IMR-90 (cell line): ENCODE data around the gene KIAA1328. TPM values are rescaled to one million over a fixed set of nuclear protein-coding genes. Genes with fewer than 3 reads are reported as not detected.

ENCODE experiments used
- ATAC-seq: fragments of 200-7000 bp; cut with Tn5 transposase; 2 replicates; pipeline ENCODE4 v1.9.1; 2020; ENCODE audit warnings: low read depth, mild to moderate bottlenecking, moderate library complexity
- BruUV-seq: library from RNA; stranded (reverse); fragments of 400-500 nt; replicated peaks from 2 replicates; lab custom pipeline; 2021; lab: Mats Ljungman, UMichigan
- CTCF ChIA-PET: fragments of 300-600 bp; formaldehyde crosslinking; extraction: SDS; loops from one replicate; lab custom pipeline; 2021; ENCODE audit warnings: antibody characterized with exemption; lab: Yijun Ruan, JAX
- POLR2A ChIA-PET: fragments of 300-600 bp; sonication (Branson Sonifier 250); formaldehyde crosslinking; loops from one replicate; lab custom pipeline; 2022; ENCODE audit warnings: antibody characterized with exemption; ENCODE audit not compliant: unreplicated experiment; lab: Charles Lee
- DNase-seq: peaks from one replicate; pipeline ENCODE4 v3.0.0; 2013
- H2AFZ ChIP-seq: replicated peaks from 2 replicates; pipeline ENCODE3; 2013; ENCODE audit warnings: low read length, mild to moderate bottlenecking; ENCODE audit not compliant: poor library complexity
- H2AK5ac ChIP-seq: 2 replicates; pipeline ENCODE4 v1.6.1; 2013; ENCODE audit warnings: low read depth, low read length, inconsistent platforms
- H2AK9ac ChIP-seq: replicated peaks from 2 replicates; pipeline ENCODE3; 2013; ENCODE audit warnings: mild to moderate bottlenecking, low read depth, low read length, moderate library complexity; ENCODE audit not compliant: poor library complexity
- H2BK120ac ChIP-seq: 2 replicates; pipeline ENCODE4 v1.6.1; 2013; ENCODE audit warnings: low read depth, low read length, inconsistent platforms
- H2BK15ac ChIP-seq: 3 replicates; pipeline ENCODE4 v1.6.1; 2013; ENCODE audit warnings: low read depth, low read length, inconsistent platforms
- H2BK20ac ChIP-seq: 2 replicates; pipeline ENCODE4 v1.6.1; 2013; ENCODE audit warnings: low read depth, mild to moderate bottlenecking, inconsistent platforms, low read length, moderate library complexity
- H2BK5ac ChIP-seq: 2 replicates; pipeline ENCODE4 v1.6.1; 2013; ENCODE audit warnings: mild to moderate bottlenecking, low read depth, low read length, inconsistent platforms; ENCODE audit not compliant: poor library complexity, severe bottlenecking
- H3K14ac ChIP-seq: replicated peaks from 2 replicates; pipeline ENCODE4 v1.6.1; 2013; ENCODE audit warnings: low read depth, low read length, inconsistent platforms
- H3K18ac ChIP-seq: 2 replicates; pipeline ENCODE4 v1.6.1; 2013; ENCODE audit warnings: low read depth, low read length, control low read depth
- H3K23ac ChIP-seq: 2 replicates; pipeline ENCODE4 v1.6.1; 2013; ENCODE audit warnings: low read depth, low read length, inconsistent platforms
- H3K27ac ChIP-seq: 2 replicates; pipeline ENCODE4 v1.5.1; 2013; ENCODE audit warnings: mild to moderate bottlenecking, control low read depth, low read length; ENCODE audit not compliant: insufficient read depth
- H3K27me3 ChIP-seq: 2 replicates; pipeline ENCODE4 v1.6.1; 2013; ENCODE audit warnings: low read length; ENCODE audit not compliant: control insufficient read depth, insufficient read depth
- H3K36me3 ChIP-seq: 2 replicates; pipeline ENCODE4 v1.6.1; 2013; ENCODE audit warnings: low read length, mixed read lengths; ENCODE audit not compliant: control insufficient read depth, insufficient read depth
- H3K4ac ChIP-seq: 2 replicates; pipeline ENCODE4 v1.6.1; 2013; ENCODE audit warnings: low read depth, low read length, inconsistent platforms
- H3K4me1 ChIP-seq: 2 replicates; pipeline ENCODE4 v1.6.1; 2013; ENCODE audit warnings: low read length, mixed read lengths; ENCODE audit not compliant: control insufficient read depth, insufficient read depth
- H3K4me2 ChIP-seq: 2 replicates; pipeline ENCODE4 v1.6.1; 2013; ENCODE audit warnings: low read depth, mild to moderate bottlenecking, control low read depth, low read length, moderate library complexity
- H3K4me3 ChIP-seq: 2 replicates; pipeline ENCODE4 v1.5.1; 2013; ENCODE audit warnings: low read depth, mild to moderate bottlenecking, control low read depth, low read length, moderate library complexity; ENCODE audit not compliant: insufficient read depth
- H3K56ac ChIP-seq: 2 replicates; pipeline ENCODE4 v1.6.1; 2013; ENCODE audit warnings: low read length, inconsistent platforms; ENCODE audit not compliant: insufficient read depth; ENCODE audit errors: extremely low read depth
- H3K79me1 ChIP-seq, 2 experiments: 2 replicates each; pipeline ENCODE4 v1.6.1; 2013; ENCODE audit warnings: low read length in 2 of 2, inconsistent platforms in 1 of 2, low read depth in 1 of 2
- H3K9ac ChIP-seq: 2 replicates; pipeline ENCODE4 v1.6.1; 2013; ENCODE audit warnings: low read depth, low read length, control low read depth
- H3K9me1 ChIP-seq: 2 replicates; pipeline ENCODE4 v1.6.1; 2013; ENCODE audit warnings: low read length, inconsistent platforms; ENCODE audit not compliant: insufficient read depth
- H3K9me3 ChIP-seq: 2 replicates; pipeline ENCODE4 v1.6.1; 2013; ENCODE audit warnings: low read length; ENCODE audit not compliant: control insufficient read depth, insufficient read depth
- H4K20me1 ChIP-seq: 2 replicates; pipeline ENCODE4 v1.6.1; 2013; ENCODE audit warnings: low read length, inconsistent platforms; ENCODE audit not compliant: insufficient read depth
- H4K5ac ChIP-seq: 2 replicates; pipeline ENCODE4 v1.6.1; 2013; ENCODE audit warnings: mild to moderate bottlenecking, low read depth, low read length, control low read depth
- H4K8ac ChIP-seq, 2 experiments: 2 replicates each; pipeline ENCODE4 v1.6.1; 2013; ENCODE audit warnings: low read depth in 2 of 2, low read length in 2 of 2, control low read depth in 1 of 2, inconsistent platforms in 1 of 2
- H4K91ac ChIP-seq: 2 replicates; pipeline ENCODE4 v1.6.1; 2013; ENCODE audit warnings: low read depth, low read length, inconsistent platforms; ENCODE audit not compliant: insufficient read depth
- BHLHE40 ChIP-seq: fragments of 150-350 bp; IDR thresholded peaks from 2 replicates; pipeline ENCODE4 v1.6.1; 2016; ENCODE audit warnings: mild to moderate bottlenecking, low read depth, low read length
- CEBPB ChIP-seq: IDR thresholded peaks from 2 replicates; pipeline ENCODE4 v1.6.1; 2012; ENCODE audit warnings: low read depth, low read length, improper control_type of control experiment
- CHD1 ChIP-seq: IDR thresholded peaks from 2 replicates; pipeline ENCODE4 v1.6.1; 2012; ENCODE audit warnings: low read depth, low read length, improper control_type of control experiment
- CTCF ChIP-seq: conservative IDR thresholded peaks from 2 replicates; pipeline ENCODE4 v1.5.1; 2012; ENCODE audit warnings: mild to moderate bottlenecking, low read depth, low read length, improper control_type of control experiment
- ELK1 ChIP-seq: fragments of 150-350 bp; IDR thresholded peaks from 2 replicates; pipeline ENCODE4 v1.6.1; 2016; ENCODE audit warnings: low read depth, mild to moderate bottlenecking, low read length, moderate library complexity, borderline replicate concordance
- FOS ChIP-seq: fragments of 150-350 bp; IDR thresholded peaks from 2 replicates; pipeline ENCODE4 v1.6.1; 2016; ENCODE audit warnings: low read depth, low read length
- MAFK ChIP-seq: IDR thresholded peaks from 2 replicates; pipeline ENCODE4 v1.6.1; 2012; ENCODE audit warnings: low read depth, low read length, improper control_type of control experiment
- MAZ ChIP-seq: IDR thresholded peaks from 2 replicates; pipeline ENCODE4 v1.6.1; 2012; ENCODE audit warnings: low read depth, mild to moderate bottlenecking, low read length, improper control_type of control experiment, moderate library complexity, borderline replicate concordance
- MXI1 ChIP-seq: IDR thresholded peaks from 2 replicates; pipeline ENCODE4 v1.6.1; 2012; ENCODE audit warnings: low read depth, mild to moderate bottlenecking, low read length, moderate library complexity, borderline replicate concordance
- NFE2L2 ChIP-seq: fragments of 150-350 bp; IDR thresholded peaks from 2 replicates; pipeline ENCODE4 v1.6.1; 2016; ENCODE audit warnings: low read depth, mild to moderate bottlenecking, low read length
- RFX5 ChIP-seq: IDR thresholded peaks from 2 replicates; pipeline ENCODE4 v1.8.0; 2012; ENCODE audit warnings: low read depth, mild to moderate bottlenecking, low read length, moderate library complexity
- SMC3 ChIP-seq: fragments of 150-350 bp; IDR thresholded peaks from 2 replicates; pipeline ENCODE4 v1.6.1; 2016; ENCODE audit warnings: low read depth, mild to moderate bottlenecking, antibody characterized with exemption, low read length, moderate library complexity
- USF2 ChIP-seq: fragments of 150-350 bp; IDR thresholded peaks from 2 replicates; pipeline ENCODE4 v1.6.1; 2017; ENCODE audit warnings: mild to moderate bottlenecking, antibody characterized with exemption, low read length, low read depth
- WGBS, 2 experiments: methylation state at CpG; one replicate each; pipeline versions ENCODE4 v1.1.5 to v1.1.7; 2013; ENCODE audit warnings: missing lambda C conversion rate in 2 of 2; ENCODE audit not compliant: insufficient read length in 1 of 2; ENCODE audit errors: extremely low coverage in 2 of 2; 5-methylcytosine and 5-hydroxymethylcytosine counted together
- dilution Hi-C: fragments of 300-500 bp; cut with HindIII; formaldehyde crosslinking; loops from one replicate; pipeline ENCODE4 v1.14.3; 2018; ENCODE audit warnings: low sequenced_read_pairs; ENCODE audit not compliant: unreplicated experiment
- in situ Hi-C: fragments of 300-500 bp; cut with MboI; formaldehyde crosslinking; loops from 3 replicates; pipeline ENCODE4 v1.14.3; 2019; ENCODE audit warnings: low sequenced_read_pairs, inconsistent platforms, mixed read lengths
- intact Hi-C: fragments of 100-400 bp; cut with micrococcal nuclease; formaldehyde crosslinking; loops from 2 replicates; pipeline ENCODE4 v1.10.0; 2022
- polyA plus RNA-seq, 3 experiments: library from polyadenylated mRNA; depleted of rRNA; stranded (reverse); fragments of >200 nt; gene quantifications; 2 replicates each; pipeline ENCODE4 v1.2.3, GENCODE V29; 2012; ENCODE audit warnings: low replicate concordance in 1 of 3
- total RNA-seq: library from RNA; depleted of rRNA; stranded (reverse); fragments of >200 nt; gene quantifications from 2 replicates; pipeline ENCODE4 v1.2.3, GENCODE V29; 2012

KIAA1328 gene
- total and polyA plus RNA-seq, 2 of the 4 experiments (the other 2 are of a cell fraction), result 2.4 to 7.0 TPM

- TF ChIP-seq FOS (no peak), CEBPB (no peak), NFE2L2 (no peak), MAZ (no peak), USF2 (no peak), BHLHE40 (no peak), RFX5 (no peak), MXI1 (no peak), MAFK (no peak), ELK1 (no peak), SMC3 (no peak), CHD1 (no peak), CTCF (no peak)
- Histone ChIP-seq H3K9me3 (no peaks in the 10 kb centered on the region), H4K20me1 (no peaks in the 10 kb centered on the region), H3K56ac (no peak overlapping the region), H3K23ac (no peak overlapping the region), H3K4ac (no peak overlapping the region), H2AFZ (no peak overlapping the region), H3K14ac (no peak overlapping the region), H3K4me1 (no peaks in the 10 kb centered on the region), H2BK5ac (no peak overlapping the region), H4K5ac (no peak overlapping the region), H2BK20ac (no peak overlapping the region), H3K9me1 (no peaks in the 10 kb centered on the region), H2BK120ac (no peak overlapping the region), H2AK9ac (no peak overlapping the region), H4K91ac (no peak overlapping the region), H3K4me3 (no peak overlapping the region), H3K4me2 (no peak overlapping the region), H2AK5ac (no peak overlapping the region), H3K36me3 (no peaks in the 10 kb centered on the region), H3K27ac (no peak overlapping the region), H3K79me1 (no peaks in the 10 kb centered on the region), H3K18ac (no peak overlapping the region), H2BK15ac (no peak overlapping the region), H4K8ac (no peak overlapping the region), H3K9ac (no peak overlapping the region), H3K27me3 (peaks cover 47% of the 10 kb centered on the region)
- no peak for DNase-seq
- dilution Hi-C loops (no loop called here), intact Hi-C loops (no loop called here), in situ Hi-C loops (no loop called here)
- 83% methylated on average over 2 of the region's 3 CpGs; no CpG with 5 or more reads in 1 of the 2 experiments for WGBS, 2 experiments
- no peak for ATAC-seq
- ChIA-PET CTCF (no interaction called here), POLR2A (no interaction called here)
- BruUV-seq, result no TSS peak
Observed at GRCh38 chr18:37251679-37252078, 422.8 kb downstream of the KIAA1328 start.
